ENCODE results near the gene CFD.
"Not testable (repeated sequence)": the region's sequence is repeated elsewhere in the genome, so short reads cannot be mapped to it uniquely, and the experiment has no call there.

CFD gene

GRCh38 chr19:858868-859843, at the start of gene CFD:
Gene CFD (plus strand): TSS chr19:859664. CDS start chr19:859690, 26 bp downstream.
- no peak for DNase-seq

- DNase-seq: no peak
These were observed 49.2 kb upstream of the CFD start for GRCh38 chr19:810077-810855.

- DNase-seq: no peak
These were observed 48.5 kb upstream of the CFD start for GRCh38 chr19:810883-811489.

GRCh38 chr19:811506-812048, 47.9 kb upstream of the CFD start:
- DNase-seq: no peak

DNA sequence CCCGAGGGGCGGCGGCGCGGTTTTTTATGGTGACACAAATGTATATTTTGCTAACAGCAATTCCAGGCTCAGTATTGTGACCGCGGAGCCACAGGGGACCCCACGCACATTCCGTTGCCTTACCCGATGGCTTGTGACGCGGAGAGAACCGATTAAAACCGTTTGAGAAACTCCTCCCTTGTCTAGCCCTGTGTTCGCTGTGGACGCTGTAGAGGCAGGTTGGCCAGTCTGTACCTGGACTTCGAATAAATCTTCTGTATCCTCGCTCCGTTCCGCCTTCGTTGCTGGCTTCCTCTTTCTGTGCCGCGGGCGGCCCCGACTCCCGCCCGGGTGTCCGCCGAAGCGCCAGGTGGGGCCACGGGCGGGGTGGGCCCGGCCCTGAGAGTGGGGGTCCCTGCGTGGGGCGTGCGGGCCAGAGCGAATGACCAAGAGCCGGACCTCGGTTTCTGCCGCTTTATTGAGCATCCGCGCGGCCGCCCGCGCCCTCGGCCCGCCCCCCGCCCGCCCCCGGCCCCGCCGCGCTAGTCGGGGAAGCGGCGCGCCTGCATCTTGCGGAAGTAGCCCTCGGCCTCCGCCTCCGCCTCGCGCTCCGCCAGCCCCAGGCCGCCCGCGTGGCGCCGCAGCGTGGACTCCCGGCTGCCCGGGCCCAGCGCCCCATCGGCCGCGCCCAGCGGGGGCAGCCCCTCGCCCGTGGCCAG, 47.3 kb upstream of the CFD start:
- DNase-seq: no peak

DNA sequence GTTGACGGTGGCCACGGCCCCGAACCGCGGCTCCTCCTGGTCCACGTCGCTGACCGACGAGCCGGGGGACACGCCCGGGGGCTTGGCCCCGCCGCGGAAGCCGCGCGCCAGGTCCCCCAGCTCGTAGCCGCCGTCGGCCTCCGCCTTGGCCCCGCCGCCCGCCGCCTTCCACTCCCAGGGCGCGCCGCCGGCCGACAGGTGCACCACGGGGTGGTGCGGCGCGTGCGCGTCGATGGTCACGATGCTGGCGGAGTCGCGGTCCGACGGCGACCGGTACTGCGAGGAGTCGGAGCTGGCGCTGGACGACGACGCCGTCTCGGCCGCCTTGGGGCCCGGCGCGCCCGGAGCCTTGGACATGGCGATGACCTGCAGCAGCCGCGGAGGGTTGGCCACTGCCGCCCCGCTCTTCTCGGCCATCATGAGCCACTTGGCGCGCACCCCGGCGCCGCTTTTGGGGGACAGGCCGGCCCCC, 46.7 kb upstream of the CFD start:
- DNase-seq: no peak

GRCh38 chr19:813219-814151, 46.0 kb upstream of the CFD start:
- DNase-seq: no peak

GRCh38 chr19:814152-815078, 45.0 kb upstream of the CFD start:
- DNase-seq: no peak

DNA sequence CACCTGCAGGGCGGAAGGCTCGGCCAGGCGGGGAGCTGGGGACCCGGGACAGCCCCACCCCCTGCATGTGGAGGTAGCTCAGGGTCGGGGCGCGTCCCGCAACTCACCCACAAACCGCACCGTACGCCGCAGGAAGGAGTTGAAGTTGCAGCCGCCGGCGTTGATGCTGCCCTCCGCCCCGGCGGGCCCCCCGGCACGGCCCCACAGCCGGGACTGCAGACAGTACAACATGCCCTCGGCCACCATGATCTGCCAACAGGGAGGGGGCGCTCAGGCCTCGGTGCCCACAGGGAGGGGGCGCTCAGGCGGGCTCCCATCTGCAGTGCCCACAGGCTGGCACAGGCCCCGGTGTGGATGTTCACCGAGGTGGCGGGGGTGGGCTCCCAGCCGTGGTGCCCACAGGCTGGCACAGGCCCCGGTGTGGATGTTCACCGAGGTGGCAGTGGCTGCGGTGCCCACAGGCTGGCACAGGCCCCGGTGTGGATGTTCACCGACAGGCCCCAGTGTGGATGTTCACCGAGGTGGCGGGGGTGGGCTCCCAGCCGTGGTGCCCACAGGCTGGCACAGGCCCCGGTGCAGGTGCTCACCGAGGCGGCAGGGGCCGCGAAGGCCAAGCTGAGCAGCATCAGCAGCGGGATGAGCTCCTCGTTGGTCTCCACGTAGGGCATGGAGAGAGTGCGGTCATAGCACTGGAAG, 44.2 kb upstream of the CFD start:
- no peak for DNase-seq

GRCh38 chr19:815775-816499, 43.5 kb upstream of the CFD start:
- DNase-seq: no peak

DNA sequence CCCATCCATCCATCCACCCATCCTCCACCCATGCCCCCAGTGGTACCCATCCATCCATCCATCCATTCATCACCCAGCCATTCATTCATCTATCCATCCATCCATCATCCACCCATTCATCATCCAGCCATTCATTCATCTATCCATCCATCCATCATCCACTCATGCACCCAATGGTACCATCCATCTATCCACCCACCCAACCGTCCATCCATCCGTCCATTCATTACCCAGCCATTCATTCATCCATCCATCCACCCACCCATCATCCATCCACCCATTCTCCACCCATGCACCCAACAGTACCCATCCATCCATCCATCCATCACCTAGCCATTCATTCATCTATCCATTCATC, 43.0 kb upstream of the CFD start:
- no peak for DNase-seq

DNA sequence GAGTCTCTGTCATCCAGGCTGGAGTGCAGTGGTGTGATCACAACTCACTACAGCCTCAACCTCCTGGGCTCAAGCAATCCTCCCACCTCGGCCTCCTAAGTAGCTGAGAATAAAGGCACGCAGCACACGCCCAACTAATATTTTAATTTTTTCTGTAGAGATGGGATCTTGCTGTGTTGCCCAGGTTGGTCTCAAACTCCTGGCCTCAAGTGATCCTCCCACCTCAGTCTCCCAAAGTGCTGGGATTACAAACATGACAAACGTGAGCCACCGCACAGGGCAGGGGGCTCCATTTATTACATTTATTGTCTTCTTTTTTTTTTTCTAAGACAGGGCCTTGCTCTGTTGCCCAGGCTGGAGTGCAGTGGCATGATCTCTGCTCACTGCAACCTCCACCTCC, 39.3 kb upstream of the CFD start:
- not testable (repeated sequence) for DNase-seq

DNA sequence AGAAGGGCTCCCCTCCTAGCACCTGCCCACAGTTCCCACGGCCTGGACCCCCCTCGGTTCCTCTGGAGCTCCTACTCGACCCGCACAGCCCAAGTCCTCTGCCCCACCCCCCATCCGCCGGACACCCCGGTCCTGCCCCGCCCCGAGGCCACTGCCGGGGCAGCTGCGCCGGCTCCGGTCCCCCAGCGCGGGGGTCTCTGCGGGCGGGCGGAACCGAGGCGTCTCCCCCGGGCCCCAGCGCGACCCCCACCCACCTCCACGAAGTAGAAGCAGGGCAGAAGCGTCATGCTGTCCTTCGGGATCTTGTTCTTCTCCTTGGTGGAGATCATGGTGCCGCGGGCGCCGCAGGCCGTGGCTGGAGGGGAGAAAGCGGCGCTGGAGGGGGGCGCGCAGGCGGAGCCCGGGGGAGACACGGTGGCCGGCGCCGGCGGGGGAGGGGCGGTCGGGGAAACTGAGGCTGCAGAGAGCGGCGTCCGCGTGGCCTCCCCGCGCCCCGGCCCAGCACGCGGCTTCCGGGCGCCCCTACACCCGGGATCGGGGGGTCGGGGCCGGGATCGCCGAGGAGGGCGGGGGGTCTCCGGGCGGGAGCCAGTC, 38.1 kb upstream of the CFD start:
- DNase-seq: no peak

- no peak for DNase-seq
These were observed 37.5 kb upstream of the CFD start, which contains the start of gene PLPPR3 for GRCh38 chr19:821825-822503. Gene PLPPR3 (minus strand): TSS chr19:821955. CDS start chr19:821559, 396 bp downstream.

DNA sequence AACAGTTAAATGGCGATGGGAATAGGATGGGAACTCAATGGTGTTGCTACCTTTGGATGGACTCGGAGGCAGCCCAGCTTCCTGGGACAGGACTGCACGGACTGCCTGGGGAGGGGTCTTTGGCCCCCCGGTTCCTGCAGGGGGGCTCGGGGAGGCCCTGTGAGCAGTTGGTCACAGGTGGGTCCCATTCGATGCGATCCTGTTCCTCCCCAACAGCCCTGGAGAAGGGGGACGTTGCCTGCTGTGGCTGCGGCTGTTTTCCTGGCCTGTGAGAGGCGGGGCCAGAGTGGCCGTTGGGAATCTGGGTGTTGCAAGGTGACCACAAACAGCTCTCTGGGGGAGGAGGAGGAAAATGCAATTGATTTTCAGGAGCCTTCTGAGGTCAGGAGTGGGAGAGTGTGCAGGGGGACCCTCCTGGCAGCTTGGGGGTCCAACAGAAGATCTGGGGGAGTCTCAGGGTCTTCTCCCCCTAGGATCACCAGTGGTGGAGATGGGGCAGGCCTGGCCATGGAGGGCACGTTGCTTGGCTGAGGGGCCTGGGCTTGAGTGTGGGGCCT, 35.8 kb upstream of the CFD start:
- DNase-seq: no peak

GRCh38 chr19:824885-825284, 34.6 kb upstream of the CFD start:
- DNase-seq: no peak

Measured in activated CD8-positive, alpha-beta memory T cell treated with anti-CD3 and anti-CD28 coated beads, Interleukin-2, amount 50 U/mL, for 48 hours (primary cell).